Esophagus muscularis mucosa (tissue), 4 donors: ENCODE results near the gene DUXB.

Experiments used
- EP300 ChIP-seq: sonication (generic); formaldehyde crosslinking; IDR thresholded peaks from one replicate; pipeline ENCODE4 v1.6.1; 2017; ENCODE audit warnings: antibody characterized with exemption
- POLR2A ChIP-seq: fragments of 450-650 bp; IDR thresholded peaks from one replicate; pipeline ENCODE4 v1.6.1; 2017; ENCODE audit warnings: antibody characterized with exemption, moderate library complexity, mild to moderate bottlenecking, low read depth
- TF ChIP-seq, protein P1 (sequence below), 3 experiments: fragments of 200-600 bp in 2 of 3; fragments of 450-650 bp in 1 of 3; sonication (generic) in 2 of 3; IDR thresholded peaks; one replicate each; pipeline ENCODE4 v1.5.1; 2017 to 2019; ENCODE audit warnings: antibody characterized with exemption in 3 of 3, mild to moderate bottlenecking in 2 of 3, moderate library complexity in 1 of 3

DNA sequence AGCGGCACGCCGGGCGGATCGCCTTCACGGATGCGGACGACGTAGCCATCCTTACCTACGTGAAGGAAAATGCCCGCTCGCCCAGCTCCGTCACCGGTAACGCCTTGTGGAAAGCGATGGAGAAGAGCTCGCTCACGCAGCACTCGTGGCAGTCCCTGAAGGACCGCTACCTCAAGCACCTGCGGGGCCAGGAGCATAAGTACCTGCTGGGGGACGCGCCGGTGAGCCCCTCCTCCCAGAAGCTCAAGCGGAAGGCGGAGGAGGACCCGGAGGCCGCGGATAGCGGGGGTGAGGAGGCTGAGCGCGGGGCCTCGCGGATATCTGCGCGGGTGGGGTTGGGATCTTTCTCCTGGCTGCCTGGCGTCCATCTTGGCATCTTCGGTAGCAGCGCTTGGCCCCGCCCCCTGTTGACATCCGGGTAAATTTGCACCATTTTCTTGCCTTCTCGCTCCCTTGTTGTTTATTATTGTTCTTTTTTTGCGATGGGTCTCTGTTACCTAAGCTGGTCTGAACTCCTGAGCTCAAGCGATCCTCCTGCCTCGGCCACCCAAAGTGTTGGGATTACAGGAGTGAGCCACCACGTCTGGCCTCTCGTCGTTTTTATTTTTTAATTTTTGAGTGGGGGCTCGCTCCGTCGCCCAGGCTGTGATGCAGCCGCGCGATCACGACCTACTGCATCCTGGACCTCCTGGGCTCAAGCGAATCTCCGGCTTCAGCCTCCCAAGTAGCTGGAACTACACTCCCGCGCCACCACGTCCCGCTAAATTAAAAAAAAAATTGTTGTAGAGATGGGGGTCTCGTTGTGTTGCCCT lies 52.8 kb downstream of the DUXB start:
- TF ChIP-seq, protein P1, sequence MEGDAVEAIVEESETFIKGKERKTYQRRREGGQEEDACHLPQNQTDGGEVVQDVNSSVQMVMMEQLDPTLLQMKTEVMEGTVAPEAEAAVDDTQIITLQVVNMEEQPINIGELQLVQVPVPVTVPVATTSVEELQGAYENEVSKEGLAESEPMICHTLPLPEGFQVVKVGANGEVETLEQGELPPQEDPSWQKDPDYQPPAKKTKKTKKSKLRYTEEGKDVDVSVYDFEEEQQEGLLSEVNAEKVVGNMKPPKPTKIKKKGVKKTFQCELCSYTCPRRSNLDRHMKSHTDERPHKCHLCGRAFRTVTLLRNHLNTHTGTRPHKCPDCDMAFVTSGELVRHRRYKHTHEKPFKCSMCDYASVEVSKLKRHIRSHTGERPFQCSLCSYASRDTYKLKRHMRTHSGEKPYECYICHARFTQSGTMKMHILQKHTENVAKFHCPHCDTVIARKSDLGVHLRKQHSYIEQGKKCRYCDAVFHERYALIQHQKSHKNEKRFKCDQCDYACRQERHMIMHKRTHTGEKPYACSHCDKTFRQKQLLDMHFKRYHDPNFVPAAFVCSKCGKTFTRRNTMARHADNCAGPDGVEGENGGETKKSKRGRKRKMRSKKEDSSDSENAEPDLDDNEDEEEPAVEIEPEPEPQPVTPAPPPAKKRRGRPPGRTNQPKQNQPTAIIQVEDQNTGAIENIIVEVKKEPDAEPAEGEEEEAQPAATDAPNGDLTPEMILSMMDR (IDR thresholded peaks at IDR 0.05) = no peak
- no peak for TF ChIP-seq POLR2A
- no peak for TF ChIP-seq EP300
